ENCODE results near the gene KPNA4. TPM values are rescaled to one million over a fixed set of nuclear protein-coding genes. Genes with fewer than 3 reads are reported as not detected.
A peak's percentile ranks its signal among the peaks of the same experiment; 100 is the strongest.
"Not testable (repeated sequence)": the region's sequence is repeated elsewhere in the genome, so short reads cannot be mapped to it uniquely, and the experiment has no call there.

The KPNA4 gene
- total RNA-seq, 1 donor from 2014 or later = 24.8 TPM

DNA sequence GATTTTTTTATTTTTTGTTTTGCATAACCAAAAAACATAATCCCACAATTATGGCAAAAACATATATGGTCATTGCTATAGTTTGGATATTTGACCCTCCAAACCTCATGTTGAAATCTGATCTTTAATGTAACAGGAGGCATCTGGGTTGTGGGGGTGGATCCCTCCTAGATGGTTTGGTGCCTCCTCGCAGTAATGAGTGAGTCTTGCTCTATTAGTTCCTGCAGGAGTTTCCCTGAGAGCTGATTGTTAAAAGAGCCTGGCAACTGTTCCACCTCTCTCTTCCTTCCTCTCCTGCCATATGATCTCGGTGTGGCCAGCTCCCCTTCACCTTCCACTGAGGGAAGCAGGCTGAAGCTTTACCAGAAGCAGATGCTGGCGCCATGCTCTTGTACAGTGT lies 82.6 kb downstream of the KPNA4 start:
- DNase-seq = no peak

DNA sequence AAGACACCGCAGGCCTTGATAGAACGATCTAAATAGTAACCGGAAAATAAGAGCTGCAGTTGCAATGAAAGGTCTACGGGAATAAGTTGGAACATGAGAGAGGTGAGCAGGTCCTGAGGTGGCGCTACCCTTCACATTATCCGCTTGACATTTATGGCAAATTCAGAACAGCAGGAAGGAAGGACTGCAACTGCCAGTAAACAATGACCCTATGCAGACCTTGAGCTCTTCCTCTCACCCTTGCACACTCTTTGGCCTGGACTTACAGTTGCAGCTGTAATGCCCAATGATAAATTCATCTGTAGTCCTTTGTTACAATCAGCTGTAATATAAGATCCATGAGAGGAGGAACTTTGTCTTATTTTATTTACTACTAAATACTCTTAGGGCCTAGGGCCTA lies 83.5 kb downstream of the KPNA4 start:
- no peak for DNase-seq

DNA sequence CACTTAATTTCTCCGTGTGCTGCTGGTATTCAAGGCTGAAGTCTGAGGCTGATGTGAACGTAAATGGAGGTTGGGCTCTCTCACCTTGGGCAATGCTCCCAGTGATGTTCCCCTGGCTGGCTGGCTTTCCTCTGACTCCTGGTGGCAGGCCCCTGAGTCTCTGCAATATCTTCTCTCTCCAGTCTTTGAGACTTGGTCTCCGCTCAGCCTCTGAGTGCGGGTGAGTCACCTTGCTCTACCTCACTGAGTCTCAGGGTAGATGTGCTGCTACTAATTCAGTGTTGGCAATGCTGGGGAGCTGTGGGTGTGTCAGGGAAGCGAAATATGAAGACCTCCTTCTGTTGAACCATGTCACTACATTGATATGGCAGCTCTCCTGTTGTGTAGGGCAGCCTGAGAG lies 84.4 kb downstream of the KPNA4 start:
- no peak for DNase-seq

DNA sequence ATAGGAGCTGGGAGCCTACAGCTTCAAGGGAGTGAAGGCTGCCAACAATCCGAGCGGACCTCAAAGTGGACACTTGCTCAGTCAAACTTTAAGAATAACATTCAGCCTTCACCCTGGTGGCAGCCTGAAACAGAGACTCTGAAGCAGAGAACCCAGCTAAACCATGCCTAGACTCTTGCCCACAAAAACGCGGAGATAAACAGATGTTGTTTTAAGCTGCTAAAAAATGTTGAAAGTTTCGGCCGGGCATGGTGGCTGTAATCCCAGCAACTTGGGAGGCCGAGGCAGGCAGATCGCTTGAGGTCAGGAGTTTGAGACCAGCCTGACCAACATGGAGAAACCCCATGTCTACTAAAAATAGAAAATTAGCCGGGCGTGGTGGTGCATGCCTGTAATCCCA lies 86.0 kb downstream of the KPNA4 start:
- DNase-seq = no peak

DNA sequence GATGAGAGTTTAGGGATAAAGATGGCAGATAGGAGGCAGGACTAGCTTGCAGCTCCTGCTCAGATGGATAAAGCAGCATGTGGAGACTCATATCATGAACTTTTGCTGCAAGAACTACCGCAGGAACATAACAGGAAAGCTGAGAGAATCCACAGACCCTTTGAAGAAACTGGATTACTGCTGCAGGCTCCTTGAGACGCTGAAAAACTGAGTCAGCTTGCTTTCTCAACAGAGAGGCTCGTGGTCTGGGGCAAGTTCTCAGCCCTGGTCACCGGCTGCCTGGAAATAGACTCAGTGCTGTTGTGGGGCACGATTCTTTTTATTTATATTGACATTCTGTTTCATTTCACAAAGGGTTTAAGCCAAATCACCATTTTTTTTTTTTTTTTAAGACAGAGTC lies 87.0 kb downstream of the KPNA4 start:
- no peak for DNase-seq

DNA sequence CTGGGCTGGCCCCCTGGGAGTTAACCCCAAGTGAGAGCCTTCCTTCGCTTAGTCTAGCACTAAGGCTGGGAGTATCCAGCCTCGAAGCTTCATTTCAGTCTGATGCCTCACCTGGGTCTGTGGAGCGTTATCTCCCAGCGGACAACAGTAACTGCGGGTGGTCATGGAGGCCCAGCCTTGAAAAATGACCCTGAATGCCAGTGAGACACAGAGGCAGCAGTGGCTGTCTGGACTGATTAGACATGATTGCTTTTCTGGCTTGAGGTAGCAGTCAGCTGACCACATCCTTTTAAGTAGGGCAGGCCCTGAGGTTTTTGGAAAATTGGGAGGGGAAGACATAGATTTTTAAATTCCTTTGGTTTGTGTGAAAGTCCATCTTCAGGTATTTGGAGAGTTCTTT lies 87.6 kb downstream of the KPNA4 start:
- DNase-seq = no peak

DNA sequence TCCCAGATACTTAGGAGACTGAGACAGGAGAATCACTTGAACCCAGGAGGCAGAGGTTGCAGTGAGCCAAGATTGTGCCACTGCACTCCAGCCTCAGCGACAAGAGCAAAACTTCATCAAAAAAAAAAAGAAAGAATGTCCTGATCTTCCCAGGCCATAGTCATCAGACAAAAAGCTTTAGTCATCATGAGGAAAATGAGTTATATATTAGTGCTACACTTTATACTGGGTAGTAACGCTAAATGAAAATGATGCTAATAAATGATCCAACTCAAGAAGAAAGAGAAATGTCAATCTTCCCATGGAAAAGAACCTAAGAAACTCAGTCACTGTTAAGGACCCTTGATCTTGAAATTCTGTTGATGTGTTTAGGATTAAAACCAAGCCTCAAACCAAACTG lies 89.5 kb downstream of the KPNA4 start:
- no peak for DNase-seq

DNA sequence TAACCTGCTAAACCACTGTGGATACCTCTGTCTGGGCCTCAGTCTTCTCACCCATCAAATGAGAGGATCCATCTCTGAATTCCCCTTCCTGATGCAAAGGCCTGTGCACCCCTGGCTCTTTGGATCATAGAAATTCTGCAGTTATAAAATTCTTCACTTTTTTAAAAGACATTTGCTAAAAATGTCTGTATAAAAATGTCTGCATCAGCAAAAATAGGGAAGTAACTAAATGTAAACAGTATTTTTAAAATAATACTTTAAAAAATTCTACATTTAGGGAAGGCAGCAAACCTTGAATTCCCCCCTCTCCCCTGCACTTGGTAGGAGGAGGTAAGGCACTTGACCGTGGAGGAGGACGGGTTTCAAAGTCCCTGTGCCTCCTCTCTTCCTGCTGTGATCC lies 90.2 kb downstream of the KPNA4 start:
- DNase-seq = no peak

DNA sequence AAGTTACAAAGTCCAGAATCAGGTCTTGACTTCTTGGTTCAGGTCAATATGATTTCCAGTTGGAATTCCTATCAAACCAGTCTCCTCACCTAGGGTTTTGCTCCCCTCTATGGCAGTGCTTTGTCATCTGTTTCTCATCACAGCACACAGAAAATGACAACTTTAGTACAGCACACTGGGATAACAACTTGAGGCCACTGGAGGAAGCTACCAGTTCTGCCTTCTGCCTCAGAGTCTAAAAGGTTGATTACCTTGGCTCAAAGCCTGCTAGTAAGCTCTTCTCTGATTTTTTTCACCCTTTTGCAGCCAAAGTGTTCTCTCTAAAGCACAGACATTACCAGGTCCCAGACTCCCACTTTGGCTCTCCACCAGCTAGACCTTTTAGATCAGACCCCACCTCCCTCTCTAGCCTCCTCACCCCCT lies 90.9 kb downstream of the KPNA4 start:
- no peak for DNase-seq

DNA sequence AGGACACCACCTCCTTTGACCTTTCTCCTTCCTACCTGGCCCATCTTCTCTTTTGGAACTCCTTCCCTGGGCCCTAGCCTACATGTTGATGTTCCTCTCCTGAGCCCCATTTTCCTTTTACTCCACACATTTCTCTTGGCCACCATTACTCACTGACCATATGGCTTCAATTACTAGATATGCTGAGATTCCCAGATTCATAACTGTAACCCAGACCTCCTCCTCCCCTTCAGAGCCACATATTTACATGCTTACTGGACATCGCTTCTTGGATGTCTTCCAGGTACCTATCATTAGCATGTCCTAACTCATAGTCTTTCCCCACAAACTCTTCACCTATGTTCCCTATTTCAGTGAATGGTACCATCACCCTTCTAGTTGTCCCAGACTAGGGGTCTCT lies 91.4 kb downstream of the KPNA4 start:
- DNase-seq = peak; percentile 21

DNA sequence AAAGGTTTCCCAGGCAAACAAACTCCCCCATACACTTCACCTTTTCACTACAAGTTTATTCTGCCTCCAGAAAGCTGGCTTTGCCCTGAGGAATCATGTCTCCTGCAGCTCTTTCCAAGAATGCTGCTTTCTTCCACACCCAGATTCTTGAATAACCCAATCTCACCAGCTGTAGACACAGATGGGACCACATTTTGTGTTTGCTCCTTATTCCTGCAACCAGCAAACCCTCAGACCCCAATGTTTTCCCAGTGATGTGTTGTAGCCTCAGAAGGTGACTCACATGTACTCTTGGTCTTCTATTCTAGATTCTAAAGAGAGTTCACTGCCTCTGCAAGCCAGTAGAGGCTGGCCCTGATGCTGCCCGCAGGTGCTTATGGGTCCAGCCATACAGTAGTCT lies 92.2 kb downstream of the KPNA4 start:
- no peak for DNase-seq

DNA sequence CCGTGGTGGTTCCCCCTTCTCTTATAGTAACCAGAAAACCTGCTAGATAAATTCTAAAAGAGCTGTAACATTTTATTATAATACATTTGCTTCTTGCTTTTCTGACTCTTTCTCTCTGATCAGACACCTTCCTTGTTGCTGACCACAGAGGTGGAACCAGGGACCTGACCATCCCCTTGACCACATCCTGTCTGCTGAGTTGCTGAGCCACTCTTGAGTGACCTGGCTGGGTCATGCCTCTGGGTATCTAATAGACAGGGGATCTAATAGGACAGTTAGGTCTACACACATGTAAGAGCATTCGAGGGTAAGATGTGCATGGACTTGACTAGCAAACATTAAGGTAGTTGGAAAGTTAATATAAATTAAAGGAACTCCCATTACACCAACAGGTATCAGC lies 93.0 kb downstream of the KPNA4 start:
- DNase-seq = no peak

DNA sequence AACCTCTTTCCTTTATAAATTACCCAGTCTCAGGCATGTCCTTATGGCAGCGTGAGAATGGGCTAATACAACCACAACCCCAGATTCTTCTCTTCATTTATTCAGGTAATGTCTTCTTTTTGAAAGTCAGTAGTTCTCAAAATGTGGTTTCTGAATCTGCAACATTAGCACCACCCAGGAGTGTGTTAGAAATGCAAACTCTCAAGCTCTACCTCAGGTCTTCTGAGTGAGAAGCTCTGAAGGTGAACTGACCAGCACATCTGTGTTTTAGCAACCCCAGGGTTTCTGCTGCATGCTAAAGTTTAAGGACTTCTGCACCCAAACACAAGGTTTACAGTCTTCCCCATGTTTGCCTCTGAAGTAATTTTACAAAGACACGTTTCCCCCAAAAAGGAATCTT lies 93.5 kb downstream of the KPNA4 start:
- no peak for DNase-seq

DNA sequence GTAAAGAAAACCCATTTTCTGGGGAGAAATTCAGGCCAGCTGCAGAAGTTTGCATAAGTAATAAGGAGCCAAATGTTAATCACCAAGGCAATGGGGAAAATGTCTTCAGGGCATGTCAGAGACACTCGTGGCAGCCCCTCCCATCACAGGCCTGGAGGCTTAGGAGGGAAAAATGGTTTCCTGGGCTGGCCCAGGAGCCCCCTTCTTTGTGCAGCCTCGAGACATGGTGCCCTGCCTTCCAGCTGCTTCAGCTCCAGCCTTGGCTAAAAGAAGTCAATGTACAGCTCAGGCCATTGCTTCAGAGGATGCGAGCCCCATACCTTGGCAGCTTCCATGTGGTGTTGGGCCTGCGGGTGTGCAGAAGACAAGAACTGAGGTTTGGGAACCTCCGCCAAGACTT lies 95.2 kb downstream of the KPNA4 start:
- no peak for DNase-seq

DNA sequence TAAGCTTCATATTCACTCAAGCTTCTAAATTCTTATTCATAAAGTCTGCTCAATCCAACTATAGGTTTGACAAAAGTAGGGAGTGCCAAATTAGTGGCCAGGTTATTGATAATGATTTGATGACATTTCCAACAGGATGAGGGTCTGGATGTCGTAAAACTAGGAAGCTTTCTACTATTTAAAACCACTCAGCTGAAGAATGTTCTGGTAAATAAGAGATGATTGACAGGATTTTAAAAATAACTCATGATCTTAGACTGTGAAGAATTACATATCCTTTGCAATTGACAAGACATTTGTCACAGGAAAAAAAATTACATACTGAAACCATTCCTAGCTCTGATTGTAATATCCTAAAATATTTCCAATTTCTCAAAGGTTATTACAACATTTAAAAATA lies 100.4 kb downstream of the KPNA4 start:
- no peak for DNase-seq

DNA sequence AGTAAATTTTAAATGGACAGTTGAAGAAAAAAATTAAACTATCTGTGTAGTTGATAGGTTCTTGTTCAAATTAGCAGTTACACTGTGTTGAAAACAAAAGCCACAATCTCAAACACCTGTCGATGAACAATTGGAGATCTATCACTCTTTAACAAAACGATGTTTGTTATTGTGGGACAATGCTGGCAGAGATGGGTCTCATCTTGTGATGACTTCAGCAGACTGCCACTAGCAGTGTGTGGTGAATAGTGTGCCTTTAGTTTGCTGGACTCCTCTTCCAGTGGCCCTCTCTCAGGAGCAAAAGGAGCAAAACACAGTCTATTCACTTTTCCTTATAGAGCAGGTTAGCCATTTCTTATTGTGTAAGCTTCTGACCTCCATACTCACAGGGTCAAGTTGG lies 101.0 kb downstream of the KPNA4 start:
- DNase-seq = no peak

DNA sequence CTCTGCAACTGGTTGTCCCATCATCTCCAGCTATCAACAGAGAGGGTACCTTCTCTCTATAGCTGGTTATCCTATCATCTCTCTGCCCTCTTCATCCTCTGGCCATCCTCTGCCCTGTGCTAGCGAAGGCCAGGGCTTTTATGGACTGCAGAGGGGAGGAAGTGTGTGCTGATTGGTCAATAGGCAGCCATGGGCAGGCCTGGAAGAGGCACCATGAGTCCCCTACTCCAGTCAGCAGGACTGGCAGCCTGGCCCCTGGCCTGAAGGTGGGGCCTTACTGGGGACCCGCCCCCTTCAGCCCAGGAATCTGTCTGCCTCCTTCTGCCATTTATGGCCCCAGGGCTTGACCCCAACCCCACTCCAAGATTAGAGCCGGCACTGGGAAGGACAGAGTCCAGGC lies 105.3 kb downstream of the KPNA4 start:
- no peak for DNase-seq

DNA sequence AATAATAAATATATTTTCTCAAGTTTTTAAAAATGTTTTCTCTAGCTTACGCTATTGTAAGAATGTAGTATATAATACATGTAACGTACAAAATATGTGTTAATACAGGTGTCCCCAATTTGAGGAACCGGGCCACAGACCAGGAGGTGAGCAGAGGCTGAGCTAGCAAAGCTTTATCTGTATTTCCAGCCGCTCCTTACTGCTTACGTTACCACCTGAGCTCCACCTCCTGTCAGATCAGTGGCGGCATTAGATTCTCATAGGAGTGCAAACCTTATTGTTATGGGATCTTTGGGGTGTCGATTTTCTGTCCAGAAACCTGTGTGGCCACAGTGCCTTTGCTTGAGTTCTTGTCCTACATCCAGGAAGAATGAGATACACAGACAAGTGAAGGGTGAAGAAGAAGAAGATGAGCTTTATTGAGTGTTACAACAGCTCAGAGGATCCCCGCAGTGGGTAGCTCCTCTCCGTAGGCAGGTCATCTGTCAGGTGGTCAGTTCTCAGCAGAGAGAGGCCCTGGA lies 105.9 kb downstream of the KPNA4 start:
- DNase-seq = no peak

DNA sequence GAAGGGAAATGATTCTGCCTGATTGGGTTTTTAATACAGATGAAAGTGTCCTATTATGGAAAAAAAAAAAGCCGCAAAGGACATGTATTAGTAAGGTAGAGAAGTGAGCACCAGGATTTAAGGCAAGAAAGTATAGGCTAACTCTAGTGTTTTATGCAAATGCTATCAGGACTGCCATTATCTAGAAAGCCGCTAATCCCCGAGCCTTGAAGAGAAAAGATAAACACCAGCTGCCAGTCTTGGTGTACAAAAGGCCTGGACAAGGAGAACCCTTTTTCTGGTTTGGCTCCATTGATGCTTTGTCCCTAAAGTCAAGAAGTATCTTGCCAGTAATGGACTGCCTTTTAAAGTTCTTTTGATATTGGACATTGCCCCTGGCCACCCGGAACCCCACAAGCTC lies 107.2 kb downstream of the KPNA4 start:
- DNase-seq = no peak

DNA sequence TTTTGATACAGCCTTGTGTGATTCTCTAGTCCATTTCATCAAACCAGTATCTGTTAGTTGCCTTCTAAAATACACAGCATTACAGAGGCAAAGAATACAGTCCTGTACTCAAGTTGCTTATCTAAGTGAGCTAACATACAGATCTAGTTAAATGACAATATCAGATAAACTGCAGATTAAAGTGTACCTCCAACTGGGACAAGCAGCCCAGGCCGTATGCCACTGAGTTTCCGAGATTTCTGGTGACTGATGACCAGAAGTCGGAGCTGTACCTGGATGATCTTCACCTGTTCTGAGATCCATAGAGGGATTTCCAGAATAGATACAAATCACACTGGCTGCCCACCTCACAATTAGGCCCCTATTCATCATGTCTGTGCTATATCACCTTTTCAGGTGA lies 109.5 kb downstream of the KPNA4 start:
- no peak for DNase-seq

DNA sequence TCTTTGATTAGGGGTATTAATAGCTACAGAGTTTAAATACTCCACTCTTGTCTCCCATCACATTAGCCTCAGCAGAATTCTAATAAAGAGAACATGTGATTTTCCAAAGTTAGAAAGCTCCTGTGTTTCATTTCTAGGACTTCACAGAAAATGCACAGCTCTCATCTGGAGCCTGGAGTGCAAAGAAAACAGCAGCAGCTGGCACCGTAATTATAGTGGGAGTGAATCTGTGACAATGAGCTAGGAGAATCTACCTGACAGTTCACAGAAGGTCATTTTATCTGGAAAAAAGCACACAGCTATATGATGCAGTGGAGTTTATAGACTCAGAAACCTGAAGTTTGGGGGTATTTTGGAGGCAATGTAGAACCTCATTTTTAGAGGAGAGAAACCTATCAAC lies 110.4 kb downstream of the KPNA4 start:
- DNase-seq = no peak

DNA sequence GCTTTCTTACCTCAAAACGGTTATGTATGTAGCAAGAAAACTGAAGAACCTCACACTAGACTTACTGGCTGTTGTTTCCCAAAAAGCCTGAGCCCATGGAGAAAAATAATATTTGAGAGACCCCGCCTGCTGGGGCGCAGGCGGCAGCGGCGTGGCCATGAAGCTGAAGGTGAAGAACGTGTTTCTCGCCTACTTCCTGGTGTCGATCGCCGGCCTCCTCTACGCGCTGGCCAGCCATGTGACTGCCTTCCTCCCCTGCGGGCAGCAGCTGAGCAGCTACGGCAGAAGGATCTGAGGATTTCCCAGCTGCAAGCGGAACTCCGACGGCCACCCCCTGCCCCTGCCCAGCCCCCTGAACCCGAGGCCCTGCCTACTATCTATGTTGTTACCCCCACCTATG lies 113.1 kb downstream of the KPNA4 start:
- DNase-seq = not testable (repeated sequence)

DNA sequence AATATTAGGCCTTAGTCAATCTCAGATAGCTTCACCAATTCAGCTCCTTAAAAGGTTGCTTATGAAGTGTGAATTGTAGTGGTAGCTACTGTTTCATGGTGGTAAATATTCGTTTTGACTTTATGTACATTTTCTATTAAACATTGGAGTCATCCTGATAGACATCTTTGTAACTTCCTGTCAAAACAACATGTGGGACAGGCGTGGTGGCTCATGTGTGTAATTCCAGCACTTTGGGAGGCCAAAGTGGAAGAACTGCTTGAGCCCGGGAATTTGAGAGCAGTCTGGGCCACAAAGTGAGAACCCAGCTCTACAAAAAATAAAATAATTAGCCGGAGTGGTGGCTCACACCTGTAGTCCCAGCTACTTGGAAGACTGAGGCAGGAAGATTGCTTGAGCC lies 113.8 kb downstream of the KPNA4 start:
- DNase-seq = no peak

DNA sequence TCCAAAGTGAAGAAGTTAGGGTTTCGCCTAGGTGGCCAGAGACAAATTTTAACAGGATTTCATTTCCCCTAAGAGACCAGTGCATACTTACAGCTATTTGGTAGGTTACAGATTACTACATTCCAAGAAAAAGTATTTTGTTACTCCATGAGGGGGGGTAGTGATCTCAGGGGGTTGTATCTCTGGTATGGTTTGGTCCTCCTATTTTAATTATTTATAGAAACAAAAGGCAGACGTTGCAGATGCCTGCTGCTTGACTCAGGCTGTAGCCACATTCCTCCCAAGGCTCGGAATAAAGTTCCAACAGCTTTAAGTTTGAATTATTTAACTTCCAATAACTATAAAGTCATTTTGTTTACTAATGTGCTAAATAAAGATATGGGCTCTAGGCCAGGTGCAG lies 114.5 kb downstream of the KPNA4 start:
- DNase-seq = peak; percentile 6

Measured in skin of body (tissue), 2 donors.